Immature natural killer cell (primary cell): Measurements from ENCODE around the gene PRDX6. TPM values are rescaled to one million over a fixed set of nuclear protein-coding genes. Genes with fewer than 3 reads are reported as not detected.
A peak's percentile ranks its signal among the peaks of the same experiment; 100 is the strongest.
"Not testable (repeated sequence)": the region's sequence is repeated elsewhere in the genome, so short reads cannot be mapped to it uniquely, and the experiment has no call there.

Source experiments
- DNase-seq, 3 donors: peaks; one replicate each; pipeline ENCODE4 v3.0.0; 2022; ENCODE audit warnings: mixed read lengths in 1 of 3
- H3K27ac Mint-ChIP-seq, 6 donors: one replicate each; pipeline ENCODE4 v1.8.0; 2020; ENCODE audit warnings: mixed read lengths in 6 of 6, mild to moderate bottlenecking in 5 of 6, inconsistent platforms in 4 of 6, moderate library complexity in 3 of 6
- H3K27me3 Mint-ChIP-seq, 3 donors: one replicate each; pipeline ENCODE4 v1.8.0; 2020 to 2021; ENCODE audit warnings: low read depth in 3 of 3, mild to moderate bottlenecking in 3 of 3, mixed read lengths in 3 of 3, moderate library complexity in 3 of 3, inconsistent platforms in 1 of 3
- H3K36me3 Mint-ChIP-seq, 3 donors: one replicate each; pipeline ENCODE4 v1.8.0; 2020; ENCODE audit warnings: mixed read lengths in 3 of 3, inconsistent platforms in 2 of 3, mild to moderate bottlenecking in 2 of 3
- H3K4me1 Mint-ChIP-seq, 2 donors: one replicate each; pipeline ENCODE4 v1.8.0; 2020; ENCODE audit warnings: inconsistent platforms in 2 of 2, mild to moderate bottlenecking in 2 of 2, mixed read lengths in 2 of 2, moderate library complexity in 1 of 2
- H3K4me3 Mint-ChIP-seq, 5 donors: one replicate each; pipeline ENCODE4 v1.8.0; 2020; ENCODE audit warnings: mild to moderate bottlenecking in 5 of 5, mixed read lengths in 5 of 5, inconsistent platforms in 3 of 5, moderate library complexity in 3 of 5
- H3K9me3 Mint-ChIP-seq, 6 donors: one replicate each; pipeline ENCODE4 v1.8.0; 2020; ENCODE audit warnings: mild to moderate bottlenecking in 6 of 6, mixed read lengths in 6 of 6, inconsistent platforms in 4 of 6, moderate library complexity in 3 of 6
- polyA plus RNA-seq, 3 donors: library from polyadenylated mRNA; unstranded; fragments of 300-500 nt; fragmentation: Illumina TruSeq; gene quantifications; one replicate each; pipeline ENCODE4 v1.2.3, GENCODE V29; 2021

PRDX6 gene
- polyA plus RNA-seq, 3 donors from 2014 or later, result 104 to 138 (median 108) TPM

DNA sequence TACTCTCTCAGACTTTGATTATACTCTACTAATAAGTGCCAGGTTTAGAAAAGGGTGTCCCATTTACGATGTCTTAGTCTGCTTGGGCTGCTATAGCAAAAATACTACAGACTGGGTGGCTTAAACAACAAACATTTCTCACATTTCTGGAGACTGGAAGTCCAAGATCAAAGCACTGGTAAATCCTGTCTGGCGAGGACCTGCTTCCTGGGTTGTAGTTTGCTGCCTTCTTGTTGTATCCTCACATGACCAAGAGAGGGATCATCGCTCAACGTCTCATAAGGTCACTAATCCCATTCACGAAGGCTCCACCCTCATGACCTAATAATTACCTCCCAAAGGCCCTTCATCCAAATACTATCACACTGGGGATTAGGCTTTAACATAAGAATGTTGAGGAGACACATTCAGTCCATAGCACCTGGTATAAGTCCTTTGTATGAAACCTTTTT, 12.0 kb downstream of the PRDX6 start:
- Mint-ChIP-seq H3K9me3 (no peaks in the 10 kb centered on the region), H3K4me1 (no peaks in the 10 kb centered on the region), H3K27ac (no peak overlapping the region), H3K36me3 (peaks cover 38 to 62% (median 40%) of the 10 kb centered on the region in 3 donors), H3K27me3 (no peaks in the 10 kb centered on the region), H3K4me3 (no peak overlapping the region)
- no peak for DNase-seq

DNA sequence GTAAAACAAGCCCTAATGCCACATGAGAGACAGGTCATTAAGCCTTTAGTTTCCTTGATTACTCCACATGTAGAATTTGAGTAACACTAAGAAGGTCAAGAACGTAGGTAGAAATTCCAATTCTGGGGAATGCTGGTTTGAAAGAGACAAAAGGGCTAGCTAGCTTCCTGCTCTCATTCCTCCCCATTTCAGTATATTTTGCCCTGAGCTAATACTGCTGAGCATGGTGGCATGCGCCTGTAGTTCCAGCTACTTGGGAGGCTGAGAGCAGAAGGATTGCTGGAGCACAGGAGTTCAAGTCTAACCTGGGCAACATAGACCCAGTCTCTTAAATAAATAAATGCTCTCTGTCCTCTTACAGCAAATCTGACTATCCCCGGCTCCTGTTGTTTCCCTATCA, 12.8 kb downstream of the PRDX6 start:
- Mint-ChIP-seq H3K36me3 (peaks cover 31 to 56% (median 33%) of the 10 kb centered on the region in 3 donors), H3K27me3 (no peaks in the 10 kb centered on the region), H3K27ac (no peak overlapping the region), H3K4me1 (no peaks in the 10 kb centered on the region), H3K4me3 (no peak overlapping the region), H3K9me3 (no peaks in the 10 kb centered on the region)
- no peak for DNase-seq

GRCh38 chr1:173491508-173491907, 14.4 kb downstream of the PRDX6 start:
- no peaks in the 10 kb centered on the region for H3K9me3 Mint-ChIP-seq
- H3K27ac Mint-ChIP-seq, result no peak overlapping the region
- no peaks in the 10 kb centered on the region for H3K4me1 Mint-ChIP-seq
- H3K36me3 Mint-ChIP-seq, result peaks cover 21 to 42% (median 22%) of the 10 kb centered on the region in 3 donors
- H3K4me3 Mint-ChIP-seq, result no peak overlapping the region
- DNase-seq, result no peak
- H3K27me3 Mint-ChIP-seq, result no peaks in the 10 kb centered on the region

DNA sequence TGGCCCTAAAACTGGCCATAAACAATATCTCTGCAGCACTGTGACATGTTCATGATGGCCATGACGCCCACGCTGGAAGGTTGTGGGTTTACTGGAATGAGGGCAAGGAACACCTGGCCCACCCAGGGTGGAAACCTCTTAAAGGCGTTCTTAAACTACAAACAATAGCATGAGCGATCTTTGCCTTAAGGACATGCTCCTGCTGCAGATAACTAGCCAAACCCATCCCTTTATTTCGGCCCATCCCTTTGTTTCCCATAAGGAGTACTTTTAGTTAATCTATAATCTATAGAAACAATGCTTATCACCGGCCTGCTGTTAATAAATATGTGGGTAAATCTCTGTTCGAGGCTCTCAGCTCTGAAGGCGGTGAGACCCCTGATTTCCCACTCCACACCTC, 16.0 kb downstream of the PRDX6 start:
- Mint-ChIP-seq H3K36me3 (peaks cover 10 to 31% (median 14%) of the 10 kb centered on the region in 3 donors), H3K27ac (peak overlapping the region in 1 of 6 donors; percentile 20)
- H3K4me3 Mint-ChIP-seq, H3K9me3 Mint-ChIP-seq, H3K27me3 Mint-ChIP-seq, DNase-seq, H3K4me1 Mint-ChIP-seq: not testable (repeated sequence)

GRCh38 chr1:173495609-173496267, 18.6 kb downstream of the PRDX6 start:
- H3K4me3 Mint-ChIP-seq, result no peak overlapping the region
- H3K27ac Mint-ChIP-seq, result no peak overlapping the region
- H3K9me3 Mint-ChIP-seq, result no peaks in the 10 kb centered on the region
- H3K4me1 Mint-ChIP-seq, result no peaks in the 10 kb centered on the region
- H3K27me3 Mint-ChIP-seq, result no peaks in the 10 kb centered on the region
- H3K36me3 Mint-ChIP-seq, result peaks cover 0 to 7% (median 0%) of the 10 kb centered on the region in 3 donors
- DNase-seq, result no peak

DNA sequence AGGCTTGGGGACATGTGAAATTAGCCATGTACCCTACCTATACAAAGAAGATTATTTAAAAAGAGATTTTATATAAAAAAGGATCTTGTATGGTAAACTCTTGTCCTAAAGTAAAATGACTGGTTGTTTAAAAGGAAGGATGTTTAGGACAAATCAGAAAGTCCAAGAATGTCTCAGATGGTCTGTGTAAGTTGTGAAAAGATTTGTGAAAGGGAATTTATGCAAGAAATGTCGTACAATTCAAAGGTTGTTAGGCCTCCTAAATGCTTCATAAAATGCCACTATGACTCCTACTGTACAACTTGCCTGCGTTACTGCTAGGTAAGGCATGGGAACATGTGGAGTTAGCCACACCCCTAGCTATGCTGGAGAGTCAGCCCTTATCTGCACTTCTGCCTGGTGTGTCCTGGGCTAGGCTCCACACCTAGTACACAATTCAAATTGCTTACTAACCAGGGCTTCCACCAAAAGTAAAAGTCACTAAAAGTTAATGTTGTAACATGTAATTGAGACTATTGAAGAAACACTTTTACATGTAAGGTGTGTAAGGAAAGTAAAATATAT, 19.7 kb downstream of the PRDX6 start:
- H3K9me3 Mint-ChIP-seq, result no peaks in the 10 kb centered on the region

GRCh38 chr1:173499729-173500128, 22.6 kb downstream of the PRDX6 start:
- Mint-ChIP-seq H3K9me3 (no peaks in the 10 kb centered on the region), H3K36me3 (no peaks in the 10 kb centered on the region), H3K4me1 (no peaks in the 10 kb centered on the region), H3K4me3 (no peak overlapping the region), H3K27me3 (peaks cover 0 to 9% (median 2%) of the 10 kb centered on the region in 3 donors), H3K27ac (no peak overlapping the region)
- no peak for DNase-seq

More for the DNA sequence above, 19.7 kb downstream of the PRDX6 start:
- Mint-ChIP-seq H3K4me1 (no peaks in the 10 kb centered on the region), H3K27ac (no peak overlapping the region), H3K4me3 (no peak overlapping the region), H3K36me3 (peaks cover 0 to 7% (median 0%) of the 10 kb centered on the region in 3 donors), H3K27me3 (peaks cover 0 to 2% (median 0%) of the 10 kb centered on the region in 3 donors)
- no peak for DNase-seq

DNA sequence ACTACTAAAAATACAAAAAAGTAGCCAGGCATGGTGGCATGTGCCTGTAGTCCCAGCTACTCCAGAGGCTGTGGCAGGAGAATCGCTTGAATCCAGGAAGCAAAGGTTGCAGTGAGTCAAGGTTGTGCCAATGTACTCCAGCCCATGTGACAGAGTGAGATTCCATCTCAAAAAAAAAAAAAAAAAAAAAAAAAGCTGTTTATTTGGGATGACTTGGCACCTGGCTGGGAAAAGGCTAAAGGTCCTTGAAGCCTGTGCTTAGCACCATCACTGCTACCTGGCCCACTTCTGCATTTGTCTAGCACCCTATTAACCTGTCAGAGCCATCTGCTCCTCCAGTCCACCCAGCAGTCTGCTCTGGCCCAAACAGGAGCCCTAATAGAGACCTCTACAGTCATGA, 25.0 kb downstream of the PRDX6 start:
- Mint-ChIP-seq H3K4me3 (no peak overlapping the region), H3K9me3 (no peaks in the 10 kb centered on the region), H3K27me3 (peaks cover 0 to 9% (median 4%) of the 10 kb centered on the region in 3 donors), H3K36me3 (no peaks in the 10 kb centered on the region), H3K27ac (no peak overlapping the region), H3K4me1 (no peaks in the 10 kb centered on the region)
- DNase-seq, result no peak

GRCh38 chr1:173503391-173503790, 26.3 kb downstream of the PRDX6 start:
- H3K4me1 Mint-ChIP-seq, result no peaks in the 10 kb centered on the region
- H3K27me3 Mint-ChIP-seq, result peaks cover 0 to 9% (median 4%) of the 10 kb centered on the region in 3 donors
- no peaks in the 10 kb centered on the region for H3K36me3 Mint-ChIP-seq
- H3K9me3 Mint-ChIP-seq, result no peaks in the 10 kb centered on the region
- no peak for DNase-seq
- H3K27ac Mint-ChIP-seq, result no peak overlapping the region
- no peak overlapping the region for H3K4me3 Mint-ChIP-seq

DNA sequence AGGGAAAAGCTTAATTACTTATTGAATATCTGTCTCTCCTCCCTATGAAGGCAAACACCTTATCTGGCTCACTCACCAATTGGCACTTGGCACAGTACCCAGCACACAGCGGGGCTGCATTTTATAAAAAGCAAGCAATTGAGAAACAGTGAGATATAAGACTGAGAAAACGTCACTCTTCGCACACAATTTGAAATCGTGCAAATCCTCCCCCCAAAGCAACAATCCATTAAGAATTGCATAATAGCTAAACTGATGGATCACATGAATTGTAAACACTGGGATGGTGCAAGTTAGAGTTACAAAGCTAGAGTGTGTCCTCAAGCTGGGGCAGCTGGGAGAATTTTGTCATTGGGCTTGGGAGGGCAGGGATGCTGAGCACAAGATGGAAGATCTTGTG, 27.1 kb downstream of the PRDX6 start:
- Mint-ChIP-seq H3K9me3 (no peaks in the 10 kb centered on the region), H3K27me3 (peaks cover 0 to 9% (median 4%) of the 10 kb centered on the region in 3 donors), H3K27ac (no peak overlapping the region), H3K4me3 (no peak overlapping the region), H3K36me3 (no peaks in the 10 kb centered on the region), H3K4me1 (no peaks in the 10 kb centered on the region)
- no peak for DNase-seq

- Mint-ChIP-seq H3K36me3 (no peaks in the 10 kb centered on the region), H3K27me3 (peaks cover 0 to 9% (median 4%) of the 10 kb centered on the region in 3 donors), H3K4me3 (no peak overlapping the region), H3K4me1 (no peaks in the 10 kb centered on the region), H3K9me3 (no peaks in the 10 kb centered on the region), H3K27ac (no peak overlapping the region)
- DNase-seq, result no peak
Measured at GRCh38 chr1:173505391-173505790, 28.3 kb downstream of the PRDX6 start.

- Mint-ChIP-seq H3K4me3 (no peak overlapping the region), H3K4me1 (no peaks in the 10 kb centered on the region), H3K36me3 (no peaks in the 10 kb centered on the region), H3K9me3 (no peaks in the 10 kb centered on the region), H3K27ac (no peak overlapping the region), H3K27me3 (peaks cover 0 to 8% (median 4%) of the 10 kb centered on the region in 3 donors)
- no peak for DNase-seq
Measured at GRCh38 chr1:173506437-173506836, 29.3 kb downstream of the PRDX6 start.

DNA sequence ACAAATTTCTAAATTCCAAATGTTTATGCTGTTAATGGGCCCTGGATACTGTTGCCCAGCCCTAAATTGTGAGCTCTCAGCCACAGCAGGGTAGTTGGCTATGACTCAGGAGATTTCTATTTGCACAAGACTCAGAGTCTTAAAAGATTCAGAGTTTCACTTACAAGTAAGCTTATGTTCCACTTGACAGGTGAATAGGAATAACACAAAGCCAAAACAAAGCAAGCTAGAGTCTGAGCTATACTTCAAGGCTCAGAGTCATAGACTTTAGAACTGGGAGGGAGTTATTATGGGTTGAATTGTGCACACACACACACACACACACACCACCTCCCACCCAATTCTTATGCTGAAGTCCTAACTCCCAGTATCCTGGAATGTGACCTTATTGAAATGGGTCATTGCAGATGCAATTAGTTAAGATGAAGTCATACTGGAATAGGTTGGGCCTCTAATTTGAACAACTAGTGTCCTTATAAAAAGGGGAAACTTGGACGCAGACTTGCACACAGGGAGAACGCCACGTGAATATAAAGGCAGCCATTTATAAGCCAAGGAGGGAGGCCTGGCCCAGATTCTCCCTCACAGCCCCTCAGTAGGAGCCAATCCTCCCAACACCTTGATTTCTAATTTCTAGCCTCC, 30.2 kb downstream of the PRDX6 start:
- H3K4me1 Mint-ChIP-seq, result no peaks in the 10 kb centered on the region
- no peaks in the 10 kb centered on the region for H3K36me3 Mint-ChIP-seq
- no peak for DNase-seq
- H3K4me3 Mint-ChIP-seq, result no peak overlapping the region
- H3K27ac Mint-ChIP-seq, result no peak overlapping the region
- H3K9me3 Mint-ChIP-seq, result no peaks in the 10 kb centered on the region
- peaks cover 0 to 5% (median 4%) of the 10 kb centered on the region in 3 donors for H3K27me3 Mint-ChIP-seq

DNA sequence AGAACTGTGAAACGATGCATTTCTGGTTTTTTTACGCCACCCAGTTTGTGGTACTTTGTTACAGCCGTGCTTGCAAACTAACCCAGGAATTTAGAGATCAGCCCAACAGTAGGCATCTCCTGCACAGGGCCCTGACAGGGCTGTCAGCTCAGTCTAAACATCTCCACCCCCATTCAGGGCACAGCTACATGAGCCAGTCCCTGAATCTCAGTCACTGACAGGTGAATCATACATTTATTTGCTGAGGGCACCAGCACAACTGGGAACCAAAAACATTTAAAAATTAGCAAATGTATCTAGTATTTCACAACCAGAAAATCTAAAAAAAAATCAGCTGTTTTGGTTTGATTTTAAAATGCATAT, 30.7 kb downstream of the PRDX6 start:
- no peak overlapping the region for H3K4me3 Mint-ChIP-seq
- H3K9me3 Mint-ChIP-seq, result no peaks in the 10 kb centered on the region
- H3K27me3 Mint-ChIP-seq, result peaks cover 0 to 4% (median 4%) of the 10 kb centered on the region in 3 donors
- no peaks in the 10 kb centered on the region for H3K36me3 Mint-ChIP-seq
- H3K27ac Mint-ChIP-seq, result no peak overlapping the region
- no peaks in the 10 kb centered on the region for H3K4me1 Mint-ChIP-seq
- DNase-seq, result no peak
